HG03460 (cell line): ENCODE results near the gene KCTD5.
"Not testable (repeated sequence)": the region's sequence is repeated elsewhere in the genome, so short reads cannot be mapped to it uniquely, and the experiment has no call there.

Experiments
- ATAC-seq: cut with Tn5 transposase; IDR thresholded peaks from one replicate; pipeline ENCODE4 v1.9.1; 2021; ENCODE audit not compliant: unreplicated experiment

The KCTD5 gene

DNA sequence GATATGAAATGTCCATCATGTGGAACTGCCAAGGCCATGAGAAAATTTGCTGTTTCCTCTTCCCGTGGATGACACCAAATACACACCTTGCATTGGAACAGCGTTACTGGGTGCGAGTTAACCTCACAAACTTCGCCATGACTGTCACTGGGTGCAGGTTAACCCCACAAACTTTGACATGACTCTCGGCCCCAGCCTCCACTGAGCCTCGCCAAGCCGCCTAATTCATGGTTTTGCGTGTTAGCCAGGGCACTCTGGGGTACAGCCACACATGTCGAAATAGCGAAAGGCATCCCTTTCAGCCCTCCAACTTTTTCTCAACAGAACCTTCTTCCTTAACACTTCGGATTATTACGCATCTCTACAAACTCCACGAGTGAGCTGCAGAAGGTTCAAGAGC lies 10.6 kb upstream of the KCTD5 start:
- ATAC-seq = no peak

DNA sequence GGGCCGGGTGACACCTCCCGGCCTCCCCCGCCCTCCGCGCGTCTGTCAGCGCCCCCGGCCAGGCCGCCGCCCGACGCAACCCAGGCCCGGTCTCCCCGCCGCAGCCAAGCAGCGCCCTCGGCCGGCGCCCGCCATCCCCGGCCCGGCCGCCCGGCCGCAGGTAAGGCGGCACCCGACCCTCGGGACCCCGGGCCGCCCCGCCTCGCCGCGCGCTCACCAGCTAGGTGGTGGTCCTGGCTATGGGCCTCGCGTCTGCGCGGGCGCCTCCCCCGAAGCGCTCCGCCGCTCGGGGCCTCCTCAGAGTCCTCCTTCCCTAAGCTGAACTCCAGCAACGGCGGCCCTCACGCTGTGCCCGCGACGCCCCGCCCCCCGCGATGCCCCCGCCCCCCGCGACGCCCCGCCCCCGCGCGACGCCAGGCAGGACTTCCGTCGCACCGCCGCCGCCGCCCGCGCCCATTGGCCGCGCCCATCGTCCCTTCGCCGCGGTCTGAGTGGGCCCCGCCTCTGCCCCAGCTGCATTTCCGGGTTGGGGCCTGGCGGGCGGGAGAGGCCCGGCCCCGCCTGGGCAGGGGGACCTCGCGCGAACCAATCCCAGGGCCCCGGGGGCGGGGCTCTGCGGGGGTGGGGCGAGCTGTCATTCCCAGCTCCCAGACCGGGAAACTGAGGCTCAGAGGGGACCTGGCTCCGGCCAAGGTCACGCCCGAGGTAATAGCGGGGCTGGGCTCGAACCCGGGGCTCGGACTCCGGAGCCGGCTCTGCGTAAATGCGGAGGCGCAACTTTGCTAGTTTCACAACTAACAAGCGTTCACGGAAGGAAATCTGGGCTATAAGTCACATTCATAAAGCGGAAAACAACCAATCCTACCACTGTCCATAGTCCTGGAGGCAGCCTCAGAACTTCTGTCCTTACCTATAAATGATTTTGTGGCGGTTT lies 9.0 kb upstream of the KCTD5 start:
- peak; percentile 86 for ATAC-seq

DNA sequence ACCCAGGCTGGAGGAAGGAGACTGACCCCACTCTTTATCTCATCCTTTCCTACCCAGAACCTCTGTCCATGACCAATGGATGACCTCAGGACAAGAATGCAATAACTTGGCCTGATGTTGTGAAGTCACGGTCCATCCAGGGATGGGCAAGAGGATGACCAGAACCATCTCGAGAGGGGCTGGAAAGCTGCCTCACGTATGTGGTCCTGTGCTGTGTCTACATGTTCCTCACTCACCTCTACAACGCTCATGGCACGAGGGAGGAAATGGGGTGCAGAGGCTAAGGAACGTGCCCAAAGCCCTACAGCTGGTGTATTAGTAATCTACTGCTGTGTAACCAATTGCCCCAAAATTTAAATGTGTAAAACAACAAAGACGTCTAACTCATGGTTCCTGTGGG lies 7.3 kb upstream of the KCTD5 start:
- no peak for ATAC-seq

DNA sequence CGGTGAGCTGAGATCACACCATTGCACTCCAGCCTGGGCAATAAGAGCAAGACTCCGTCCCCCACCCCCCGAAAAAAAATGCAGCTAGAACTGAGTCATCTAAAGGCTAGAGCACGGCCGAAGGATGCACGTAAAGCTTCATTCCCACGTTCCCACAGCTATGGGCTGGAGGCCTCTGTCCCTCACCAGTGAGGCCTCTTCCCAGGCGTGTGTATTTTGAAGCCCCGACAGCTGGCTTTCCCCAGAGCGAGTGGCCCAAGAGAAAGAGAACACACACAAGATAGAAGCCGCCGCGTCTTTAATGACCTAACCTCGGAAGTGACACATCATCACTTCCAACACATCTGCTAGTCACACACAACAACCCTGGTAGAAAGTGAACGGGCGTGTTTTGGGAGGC lies 6.6 kb upstream of the KCTD5 start:
- no peak for ATAC-seq

DNA sequence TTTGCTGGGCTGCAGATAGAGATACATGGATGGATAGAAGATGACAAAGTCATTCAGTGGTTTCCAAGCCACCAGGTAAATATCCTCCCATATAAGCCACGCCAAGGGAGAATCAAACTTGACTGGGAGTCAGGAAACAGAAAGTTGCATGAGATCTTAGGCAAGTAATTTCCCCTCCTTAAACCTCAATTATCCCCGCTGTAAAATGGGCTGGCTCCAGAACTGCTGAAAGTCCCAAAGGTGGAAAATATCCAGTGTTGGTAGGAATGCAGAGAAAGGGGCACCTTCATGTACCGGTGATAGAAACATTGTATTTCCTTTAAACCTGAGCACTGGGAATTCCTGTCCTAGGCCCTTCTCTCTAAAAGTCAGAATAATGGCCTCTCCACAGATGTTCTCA lies 5.4 kb upstream of the KCTD5 start:
- not testable (repeated sequence) for ATAC-seq

DNA sequence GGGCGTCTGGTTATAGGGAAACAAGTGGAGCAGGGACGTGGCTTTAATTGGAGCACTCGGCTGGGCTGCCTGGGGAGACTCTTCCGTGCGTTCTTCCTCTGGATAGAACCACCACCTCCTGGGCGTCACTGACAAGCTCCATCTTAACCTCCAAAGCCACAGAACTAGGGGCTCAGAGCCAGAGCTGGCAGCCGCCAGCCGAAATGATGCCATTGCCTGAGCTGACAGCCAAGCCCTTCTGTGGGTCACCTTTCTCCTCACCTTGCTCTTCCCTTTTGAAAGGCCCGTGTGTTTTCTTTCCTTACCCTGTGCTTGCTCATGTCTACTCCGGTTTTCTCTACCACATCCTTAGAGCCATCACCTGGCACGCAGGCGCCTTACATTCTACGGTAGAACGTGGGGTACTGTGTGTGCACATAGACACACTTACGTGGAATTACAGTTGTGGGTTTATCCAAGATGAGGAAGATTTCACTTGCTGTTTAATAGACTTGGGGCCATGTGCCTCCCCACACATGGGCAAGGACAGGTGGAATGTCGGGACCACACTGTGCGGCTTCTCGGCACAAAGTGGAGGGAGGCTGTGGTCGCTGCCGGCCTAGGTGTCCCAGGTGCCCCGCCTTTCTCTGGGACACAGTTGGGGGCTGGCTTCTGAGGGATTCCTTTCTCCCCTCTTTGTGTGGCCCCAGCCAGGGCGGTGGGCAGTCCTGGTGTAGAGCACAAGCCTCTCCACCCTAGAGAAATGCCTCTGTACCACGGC lies 3.9 kb upstream of the KCTD5 start:
- ATAC-seq = not testable (repeated sequence)

DNA sequence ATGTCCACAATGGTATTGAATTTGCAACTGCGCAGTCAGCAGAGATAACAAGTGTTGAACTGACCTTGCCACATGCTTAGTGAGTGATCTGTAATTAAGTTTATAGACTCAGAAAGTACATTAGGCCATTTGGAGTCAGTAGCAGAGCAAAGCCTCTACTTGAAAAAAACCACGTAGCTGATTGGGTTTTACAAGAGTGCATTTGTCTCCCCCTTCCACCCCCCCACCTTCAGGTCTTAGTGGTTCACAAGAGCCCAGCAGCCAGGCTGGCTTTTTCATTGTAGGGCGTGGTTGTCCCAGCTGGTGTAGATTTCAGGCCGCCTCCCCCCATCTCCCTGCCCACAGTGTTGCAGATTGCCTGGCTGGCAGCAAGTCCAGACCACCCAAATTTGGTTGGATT lies 2.4 kb upstream of the KCTD5 start:
- ATAC-seq = not testable (repeated sequence)

DNA sequence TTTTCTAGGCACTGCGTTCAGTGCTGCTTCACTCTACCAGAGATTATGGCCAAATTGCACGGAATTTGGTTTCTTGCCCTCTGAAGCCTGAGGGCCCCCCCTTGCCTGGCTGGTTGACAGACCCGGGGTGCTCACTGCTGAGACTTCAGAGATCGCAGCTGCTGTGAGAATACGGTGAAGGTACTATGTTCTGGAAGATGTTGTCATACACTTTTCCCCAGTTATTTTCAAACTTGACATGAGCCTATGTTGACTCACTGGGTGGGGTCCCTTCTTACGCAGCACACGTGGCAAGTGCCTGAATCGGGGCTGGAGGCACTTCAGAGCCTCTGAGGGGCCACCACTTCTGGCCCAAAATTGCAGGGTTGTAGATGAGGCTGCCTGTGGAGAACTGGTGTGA lies 2.0 kb upstream of the KCTD5 start:
- not testable (repeated sequence) for ATAC-seq

DNA sequence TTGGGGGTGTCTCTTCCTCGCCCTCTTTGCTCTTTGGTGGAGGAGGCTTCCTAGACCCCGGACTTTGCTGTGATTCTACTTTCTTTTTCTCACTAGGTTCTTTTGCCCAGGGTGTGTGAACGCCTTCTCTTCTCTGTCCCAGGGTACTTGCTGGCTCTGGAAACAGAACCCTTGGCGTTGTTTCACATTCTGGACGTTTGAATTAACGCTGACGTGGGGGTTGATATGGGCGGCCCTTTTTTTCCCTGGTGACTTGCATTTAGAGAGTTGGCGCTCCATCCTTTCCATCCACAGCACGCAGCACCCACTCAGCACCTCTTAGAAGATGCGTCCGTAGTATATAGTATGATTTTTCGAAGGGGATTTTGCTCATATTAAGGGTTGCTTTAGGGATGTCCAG lies 718 bp downstream of the KCTD5 start:
- ATAC-seq = not testable (repeated sequence)

DNA sequence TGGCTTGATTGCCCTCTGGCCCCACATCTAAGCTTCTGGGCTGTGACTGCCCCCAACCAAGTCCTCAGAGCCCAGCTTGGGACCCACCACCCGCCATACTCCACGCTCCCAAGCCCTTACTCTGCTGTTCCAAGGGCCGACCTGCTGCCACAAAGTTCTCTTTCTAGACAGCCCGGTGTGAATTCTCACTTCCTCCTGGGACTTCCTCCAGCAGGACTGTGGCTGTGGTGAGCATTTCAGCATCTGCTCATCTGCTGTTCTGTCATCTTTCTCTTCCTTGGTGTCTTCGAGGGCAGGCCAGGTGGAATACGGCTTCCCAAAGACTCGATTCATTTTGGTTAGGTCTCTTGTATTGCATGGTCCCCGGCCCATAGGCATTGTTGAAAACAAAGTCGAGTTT lies 3.8 kb downstream of the KCTD5 start:
- peak; percentile 30 for ATAC-seq

DNA sequence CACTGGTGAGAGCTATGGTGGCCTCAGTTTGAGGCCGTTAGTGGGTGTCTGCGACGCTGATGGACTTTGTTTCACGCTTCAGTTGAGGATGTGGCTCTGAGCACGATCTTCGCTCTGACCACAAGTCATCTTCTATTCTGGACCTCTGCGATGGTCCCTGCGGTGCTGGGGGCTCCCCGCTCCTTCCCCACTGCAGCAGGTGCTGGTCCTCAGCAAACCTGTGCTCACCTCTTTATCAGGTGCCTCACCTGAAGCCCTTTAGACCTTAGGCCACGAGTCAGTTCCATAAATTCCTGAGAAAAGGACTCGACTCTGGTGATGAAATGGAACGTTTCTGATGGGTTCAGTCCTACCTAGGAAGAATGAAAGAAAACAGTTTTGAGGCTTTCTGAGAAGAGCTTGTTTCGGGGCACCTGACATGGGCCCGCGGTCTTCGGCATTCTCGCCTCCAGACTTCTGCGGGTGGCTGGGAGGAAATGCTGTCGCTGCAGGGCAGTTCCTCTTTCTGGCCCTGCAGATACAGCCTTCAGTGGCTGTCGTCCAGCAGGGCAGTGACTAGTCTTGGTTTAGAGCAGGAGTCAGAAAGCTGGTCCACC lies 4.7 kb downstream of the KCTD5 start:
- peak; percentile 38 for ATAC-seq

DNA sequence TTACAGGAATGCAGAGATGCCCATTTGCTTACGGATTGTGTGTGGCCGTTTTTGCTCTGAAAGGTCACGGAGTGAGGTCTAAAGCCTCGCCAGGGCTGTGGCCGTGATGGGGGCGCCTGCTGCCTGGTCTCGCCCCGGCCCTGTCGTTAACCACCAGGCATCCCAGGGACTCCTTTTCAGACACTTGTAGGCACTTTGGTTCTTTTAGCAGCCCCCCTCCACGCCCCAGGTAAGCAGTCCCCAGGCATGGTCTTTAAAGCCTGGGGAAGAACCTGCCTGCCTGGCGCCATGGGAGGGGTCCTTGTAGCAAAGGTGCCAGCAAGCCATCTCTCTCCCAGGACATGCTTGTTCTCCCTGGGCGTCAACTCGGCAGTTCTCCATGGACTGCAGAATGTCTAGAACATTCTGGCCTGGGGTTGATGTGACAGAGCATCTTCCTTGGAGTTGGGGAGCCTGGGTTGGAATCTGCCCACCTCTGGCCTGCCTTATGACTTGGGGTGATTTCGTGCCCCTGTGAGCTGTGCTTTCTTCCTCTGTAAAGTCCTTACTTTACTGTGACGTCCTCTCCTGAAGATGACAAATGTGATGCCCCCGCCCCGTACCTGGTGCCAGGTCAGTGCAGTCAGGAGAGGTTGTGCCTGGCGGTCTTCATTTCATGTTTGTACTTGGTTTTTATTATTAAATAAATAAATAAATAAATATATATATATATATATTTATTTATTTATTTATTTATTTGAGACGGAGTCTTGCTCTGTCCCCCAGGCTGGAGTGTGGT lies 5.4 kb downstream of the KCTD5 start:
- ATAC-seq = no peak

DNA sequence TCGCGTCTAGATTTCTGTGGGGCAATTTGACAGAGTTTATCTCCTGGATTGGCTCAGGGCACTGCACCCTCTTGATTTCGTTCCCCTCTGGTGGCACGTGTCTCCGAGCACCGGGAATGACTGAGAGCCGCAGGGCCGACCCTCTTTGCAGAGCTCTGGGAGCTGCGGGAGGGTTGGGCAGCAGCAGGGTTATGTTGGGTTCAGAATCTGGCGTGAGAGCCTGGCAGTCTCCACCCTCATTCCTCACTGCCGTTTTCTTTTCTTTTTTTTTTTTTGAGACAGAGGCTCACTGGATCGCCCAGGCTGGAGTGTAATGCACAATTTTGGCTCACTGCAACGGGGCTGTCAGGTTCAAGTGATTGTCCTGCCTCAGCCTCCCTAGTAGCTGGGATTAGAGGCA lies 7.1 kb downstream of the KCTD5 start:
- ATAC-seq = not testable (repeated sequence)

DNA sequence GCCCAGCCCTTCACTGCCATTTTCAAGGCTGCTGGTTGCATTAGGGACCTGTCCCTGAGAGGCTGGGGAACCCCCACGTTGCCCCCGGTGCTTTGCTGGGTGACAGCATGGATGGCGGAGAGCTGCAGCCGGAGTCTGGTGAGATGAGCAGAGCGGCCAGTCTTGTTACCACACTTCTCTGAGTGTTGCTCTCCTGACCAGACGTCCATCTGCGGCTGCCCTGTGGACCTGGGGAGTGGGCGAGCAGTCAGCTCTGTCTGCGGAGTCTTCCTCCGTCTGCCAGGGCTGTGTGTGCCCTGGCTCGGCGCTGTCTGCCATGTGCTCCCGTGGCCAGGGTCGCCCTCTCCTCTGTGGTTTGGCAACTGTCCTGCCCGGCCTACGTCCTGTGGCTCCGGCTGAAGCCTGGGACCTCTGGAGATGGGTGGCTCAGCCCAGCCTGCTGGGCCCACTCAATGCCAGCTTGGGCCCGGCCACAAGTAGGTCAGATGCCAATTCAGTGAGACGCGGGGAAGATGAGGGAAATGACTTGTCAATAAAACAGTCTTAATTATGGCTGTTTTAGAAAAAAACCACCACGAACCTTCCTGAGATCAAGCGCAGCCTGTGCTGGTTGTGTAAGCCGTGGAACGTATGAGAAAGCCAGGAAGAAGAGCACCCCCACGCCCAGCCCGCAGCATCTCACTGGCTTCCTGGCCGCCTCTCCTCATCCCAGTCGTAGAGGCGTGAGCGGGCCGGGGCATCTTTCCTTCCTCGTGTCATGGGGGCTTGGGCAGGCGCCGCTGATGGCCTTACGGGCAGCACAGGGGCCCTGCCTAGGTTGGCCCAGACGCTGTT lies 7.9 kb downstream of the KCTD5 start:
- no peak for ATAC-seq

DNA sequence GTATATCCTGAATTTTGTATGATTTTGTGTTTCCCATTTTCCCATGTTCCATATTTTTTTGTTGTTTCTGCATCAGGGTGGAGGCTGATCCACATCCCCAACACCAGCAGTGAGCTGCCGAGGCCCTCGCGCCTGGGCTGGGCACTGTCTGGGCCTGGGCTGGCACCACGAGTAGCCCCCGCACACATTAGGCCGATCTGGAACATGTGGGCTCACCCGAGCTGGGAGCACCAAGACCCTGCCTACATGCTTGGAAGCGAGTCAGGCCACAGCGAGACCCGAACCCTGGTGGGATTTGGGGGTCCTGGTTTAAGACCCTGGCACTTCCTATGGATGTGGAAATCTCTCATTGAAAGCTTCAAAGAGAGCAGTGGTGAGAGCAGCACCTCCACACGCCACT lies 8.5 kb downstream of the KCTD5 start:
- ATAC-seq = no peak

DNA sequence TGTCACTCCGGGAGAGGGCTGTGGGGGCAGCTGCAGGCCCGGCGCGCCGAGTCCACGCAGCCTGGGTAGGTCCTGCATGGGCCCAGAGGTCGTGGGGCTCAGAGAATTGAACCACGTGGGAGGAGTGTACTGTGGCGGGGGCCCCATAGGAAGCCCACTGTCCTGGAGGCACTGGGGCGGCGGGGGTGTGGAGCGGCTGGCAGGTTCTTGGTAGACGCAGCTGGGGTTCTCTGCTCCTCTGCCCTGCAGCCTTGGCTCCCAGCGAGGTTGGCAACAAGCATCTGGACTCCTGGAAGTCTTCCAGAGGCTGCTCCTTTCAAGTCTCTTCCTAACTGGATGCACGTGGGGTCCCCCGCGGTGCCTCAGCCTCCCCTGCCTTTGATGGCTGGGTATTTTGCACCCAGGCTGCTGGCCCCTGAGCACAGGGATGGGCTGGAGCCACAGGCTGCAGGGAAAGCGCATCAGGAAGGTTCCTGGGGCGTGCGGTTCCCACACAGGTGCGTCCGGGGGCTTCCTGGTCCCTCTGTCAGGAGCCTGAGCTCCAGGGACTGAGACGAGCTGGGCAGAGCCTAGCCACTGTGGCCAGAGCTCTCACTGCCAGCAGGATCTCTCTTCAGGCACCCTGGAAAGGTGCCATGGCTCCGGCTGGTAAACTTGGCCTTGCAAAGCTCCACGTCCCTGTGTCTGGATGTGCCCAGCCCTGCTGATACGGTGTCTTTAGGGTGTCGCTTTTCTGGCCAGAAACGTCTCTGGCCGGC lies 9.3 kb downstream of the KCTD5 start:
- no peak for ATAC-seq

DNA sequence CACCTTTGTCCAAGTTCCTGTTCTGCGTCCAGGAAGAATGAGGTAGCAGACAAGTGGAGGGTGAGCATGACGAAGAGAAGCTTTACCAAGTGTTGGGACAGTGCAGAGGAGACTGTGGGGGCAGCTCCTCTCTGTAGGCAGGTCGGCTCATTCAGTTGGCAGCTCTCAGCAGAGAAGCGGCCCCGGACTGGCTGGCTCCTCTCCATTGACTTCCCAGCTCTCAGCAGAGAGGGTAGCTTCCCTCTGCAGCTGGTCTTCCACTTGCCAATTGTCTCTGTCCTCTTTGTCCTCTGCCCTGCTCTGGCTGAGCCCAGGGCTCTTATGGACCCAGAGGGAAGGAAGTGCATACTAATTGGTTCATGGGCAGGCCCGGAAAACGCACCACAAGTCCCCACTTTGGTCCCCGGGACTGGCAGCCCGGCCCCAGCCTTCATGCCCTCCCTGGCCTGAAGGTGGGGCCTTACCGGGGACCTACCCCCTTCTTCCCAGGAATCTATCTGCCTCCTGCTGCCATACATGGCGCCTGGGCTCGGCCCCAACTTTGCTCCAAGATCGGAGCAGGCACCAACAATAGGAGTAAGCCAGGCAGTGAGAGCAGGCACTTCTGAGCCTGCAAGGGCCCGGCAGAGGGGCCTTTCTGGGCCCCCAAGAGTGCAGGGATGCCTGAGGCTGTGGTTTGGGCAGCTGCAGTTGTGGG lies 10.1 kb downstream of the KCTD5 start:
- no peak for ATAC-seq

DNA sequence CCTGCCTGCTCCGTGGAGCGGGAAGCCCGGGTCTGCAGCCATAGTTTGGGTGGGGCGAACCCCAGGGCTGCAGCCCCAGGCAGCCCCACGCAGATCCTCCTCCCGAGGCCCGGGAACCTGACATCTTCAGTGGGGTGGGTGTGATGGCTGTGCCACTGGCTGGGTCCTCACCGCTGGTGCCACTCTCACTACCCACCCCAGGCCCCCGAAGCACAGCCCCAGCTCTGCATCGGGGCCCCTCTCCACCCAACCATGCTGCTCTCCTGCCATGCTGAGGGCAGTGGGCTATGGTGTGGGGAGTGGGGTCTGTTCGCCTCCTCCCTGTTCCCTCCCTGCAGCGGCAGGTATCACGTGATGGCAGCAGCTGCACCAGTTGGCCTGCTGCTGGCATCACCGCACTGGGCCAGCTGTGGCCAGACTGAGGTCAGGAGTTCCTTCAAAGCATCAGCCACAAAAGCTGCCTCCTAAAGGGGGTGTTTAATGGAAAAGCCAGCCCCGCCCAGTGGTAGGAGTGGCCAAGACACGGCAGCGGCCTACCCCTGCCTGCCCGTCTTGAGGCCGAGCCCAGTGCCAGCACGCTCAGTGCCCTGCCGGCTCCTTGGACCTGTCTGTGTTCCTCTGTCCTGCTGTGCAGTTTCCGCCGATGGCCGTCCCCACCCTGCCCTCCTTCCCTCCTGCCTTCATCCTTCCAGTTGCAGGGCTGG lies 10.8 kb downstream of the KCTD5 start:
- no peak for ATAC-seq
